Measurements from ENCODE around the gene SPDYA. TPM values are rescaled to one million over a fixed set of nuclear protein-coding genes. Genes with fewer than 3 reads are reported as not detected.

SPDYA gene
- polyA plus RNA-seq, 1 donor from 2014 or later, result 0.46 TPM

GRCh38 chr2:28821295-28821958 is 10.8 kb downstream of the SPDYA start:
- no peaks in the 10 kb centered on the region for H3K36me3 ChIP-seq (ENCODE audit: insufficient read depth, low read length)
- no peaks in the 10 kb centered on the region for H3K9me3 ChIP-seq (ENCODE audit: low read length)
- H4K20me1 ChIP-seq (ENCODE audit: insufficient read depth), result no peaks in the 10 kb centered on the region
- no peaks in the 10 kb centered on the region for H3K79me2 ChIP-seq (replicated peaks; ENCODE audit: insufficient read depth, low read length)
- H3K4me3 ChIP-seq (ENCODE audit: low read length), result no peak overlapping the region
- H3K9ac ChIP-seq (ENCODE audit: low read length), result no peak overlapping the region
- H3K27ac ChIP-seq (ENCODE audit: low read length), result no peak overlapping the region
- no peak overlapping the region for H3K4me2 ChIP-seq (ENCODE audit: low read length)
- no peaks in the 10 kb centered on the region for H3K27me3 ChIP-seq (ENCODE audit: insufficient read depth, low read depth, low read length)
- no peak overlapping the region for H2AFZ ChIP-seq (ENCODE audit: low read depth, low read length)
- TF ChIP-seq SMC3 (conservative IDR thresholded peaks at IDR 0.05; ENCODE audit: poor library complexity), result peak; percentile 73
- peak; percentile 79 for TF ChIP-seq CTCF (IDR thresholded peaks at IDR 0.05; ENCODE audit: poor library complexity, severe bottlenecking)
- TF ChIP-seq RAD21 (conservative IDR thresholded peaks at IDR 0.05), result peak; percentile 77
- TF ChIP-seq EP300 (conservative IDR thresholded peaks at IDR 0.05; ENCODE audit: poor library complexity, severe bottlenecking), result no peak
- no peaks in the 10 kb centered on the region for H3F3A ChIP-seq (ENCODE audit: insufficient read depth, low read length, poor library complexity, severe bottlenecking)
- no peaks in the 10 kb centered on the region for H3K9me2 ChIP-seq (ENCODE audit: insufficient read depth, low read length)

- H4K20me1 ChIP-seq (ENCODE audit: insufficient read depth), result no peaks in the 10 kb centered on the region
- no peak overlapping the region for H3K4me3 ChIP-seq (ENCODE audit: low read length)
- H3K36me3 ChIP-seq (ENCODE audit: insufficient read depth, low read length), result no peaks in the 10 kb centered on the region
- no peak overlapping the region for H2AFZ ChIP-seq (ENCODE audit: low read depth, low read length)
- no peaks in the 10 kb centered on the region for H3F3A ChIP-seq (ENCODE audit: insufficient read depth, low read length, poor library complexity, severe bottlenecking)
- no peaks in the 10 kb centered on the region for H3K9me2 ChIP-seq (ENCODE audit: insufficient read depth, low read length)
- H3K27ac ChIP-seq (ENCODE audit: low read length), result no peak overlapping the region
- TF ChIP-seq EP300 (conservative IDR thresholded peaks at IDR 0.05; ENCODE audit: poor library complexity, severe bottlenecking) (no peak), SMC3 (conservative IDR thresholded peaks at IDR 0.05; ENCODE audit: poor library complexity) (no peak), CTCF (IDR thresholded peaks at IDR 0.05; ENCODE audit: poor library complexity, severe bottlenecking) (no peak), RAD21 (conservative IDR thresholded peaks at IDR 0.05) (no peak), EZH2 (IDR thresholded peaks at IDR 0.05; ENCODE audit: borderline replicate concordance, insufficient read depth, low read length, poor library complexity, severe bottlenecking) (no peak), TAF1 (IDR thresholded peaks at IDR 0.05; ENCODE audit: low read depth) (no peak), POLR2AphosphoS5 (IDR thresholded peaks at IDR 0.05) (no peak), REST (IDR thresholded peaks at IDR 0.05; ENCODE audit: borderline replicate concordance) (no peak), MXI1 (conservative IDR thresholded peaks at IDR 0.05; ENCODE audit: poor library complexity, severe bottlenecking) (no peak)
- no peaks in the 10 kb centered on the region for H3K79me2 ChIP-seq (replicated peaks; ENCODE audit: insufficient read depth, low read length)
- no peak overlapping the region for H3K4me2 ChIP-seq (ENCODE audit: low read length)
- no peak overlapping the region for H3K9ac ChIP-seq (ENCODE audit: low read length)
- H3K9me3 ChIP-seq (ENCODE audit: low read length), result no peaks in the 10 kb centered on the region
- no peaks in the 10 kb centered on the region for H3K27me3 ChIP-seq (ENCODE audit: insufficient read depth, low read depth, low read length)
Observed at GRCh38 chr2:28822036-28822435, 11.4 kb downstream of the SPDYA start.

Measured in neural cell (in vitro differentiated cells).